GM12892 (cell line): Measurements from ENCODE around the gene HSF5.

Experiments
- POLR2A ChIP-seq: IDR thresholded peaks from 2 replicates; pipeline ENCODE4 v1.6.1; 2011; ENCODE audit warnings: low read depth, low read length, control low read depth
- POLR2AphosphoS5 ChIP-seq: IDR thresholded peaks from 2 replicates; pipeline ENCODE4 v1.6.1; 2011; ENCODE audit warnings: low read depth, low read length, control low read depth

- TF ChIP-seq POLR2A: no peak
- no peak for TF ChIP-seq POLR2AphosphoS5
Measured at GRCh38 chr17:58525239-58525638, 37.0 kb upstream of the HSF5 start.
